ENCODE measurements around the gene ARHGEF25.
"Not testable (repeated sequence)": the region's sequence is repeated elsewhere in the genome, so short reads cannot be mapped to it uniquely, and the experiment has no call there.

Gene ARHGEF25

DNA sequence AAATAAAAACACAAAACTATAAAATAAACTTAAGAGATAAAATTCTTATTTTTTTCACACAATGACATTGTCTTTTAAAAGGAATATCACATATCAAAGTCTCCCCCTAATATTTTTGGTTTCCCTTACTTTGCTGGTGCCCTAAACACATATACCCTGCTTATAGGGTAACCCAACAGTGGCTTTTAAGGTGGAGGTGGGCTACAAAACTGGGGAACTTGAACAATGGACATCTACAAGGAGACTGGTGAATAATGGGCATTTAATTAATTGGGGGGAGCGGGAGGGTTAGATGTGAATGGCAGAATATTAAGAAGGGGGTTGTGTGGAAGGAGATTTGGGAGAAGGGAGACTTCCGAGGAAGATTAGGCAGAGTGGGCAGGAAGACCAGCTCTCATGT is 12.2 kb downstream of the ARHGEF25 start:
- no peak for DNase-seq

DNA sequence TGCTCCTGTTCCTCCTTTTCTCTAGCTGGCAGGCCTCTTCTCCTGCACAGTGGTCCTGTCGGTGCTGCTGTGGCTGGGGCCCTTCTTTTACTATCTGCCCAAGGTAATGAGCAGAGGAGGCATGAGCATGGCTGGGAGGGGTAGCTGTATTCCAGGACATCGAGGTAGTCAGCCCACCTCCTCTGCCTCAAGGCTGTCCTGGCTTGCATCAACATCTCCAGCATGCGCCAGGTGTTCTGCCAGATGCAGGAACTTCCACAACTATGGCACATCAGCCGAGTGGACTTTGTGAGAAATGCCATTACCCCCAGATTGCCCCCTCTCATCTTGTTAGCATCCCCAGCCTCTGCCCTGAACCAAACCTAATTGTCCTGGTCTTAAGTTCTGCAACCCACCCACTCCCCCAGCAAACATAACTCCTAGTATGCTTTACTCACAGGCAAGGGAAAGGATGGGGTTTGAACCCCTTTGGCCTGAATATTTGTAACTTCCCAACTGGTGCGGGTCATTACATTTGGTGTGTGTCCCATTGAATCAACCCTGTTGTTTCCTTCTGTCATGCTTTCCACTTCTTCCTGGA is 12.7 kb downstream of the ARHGEF25 start:
- no peak for DNase-seq

DNA sequence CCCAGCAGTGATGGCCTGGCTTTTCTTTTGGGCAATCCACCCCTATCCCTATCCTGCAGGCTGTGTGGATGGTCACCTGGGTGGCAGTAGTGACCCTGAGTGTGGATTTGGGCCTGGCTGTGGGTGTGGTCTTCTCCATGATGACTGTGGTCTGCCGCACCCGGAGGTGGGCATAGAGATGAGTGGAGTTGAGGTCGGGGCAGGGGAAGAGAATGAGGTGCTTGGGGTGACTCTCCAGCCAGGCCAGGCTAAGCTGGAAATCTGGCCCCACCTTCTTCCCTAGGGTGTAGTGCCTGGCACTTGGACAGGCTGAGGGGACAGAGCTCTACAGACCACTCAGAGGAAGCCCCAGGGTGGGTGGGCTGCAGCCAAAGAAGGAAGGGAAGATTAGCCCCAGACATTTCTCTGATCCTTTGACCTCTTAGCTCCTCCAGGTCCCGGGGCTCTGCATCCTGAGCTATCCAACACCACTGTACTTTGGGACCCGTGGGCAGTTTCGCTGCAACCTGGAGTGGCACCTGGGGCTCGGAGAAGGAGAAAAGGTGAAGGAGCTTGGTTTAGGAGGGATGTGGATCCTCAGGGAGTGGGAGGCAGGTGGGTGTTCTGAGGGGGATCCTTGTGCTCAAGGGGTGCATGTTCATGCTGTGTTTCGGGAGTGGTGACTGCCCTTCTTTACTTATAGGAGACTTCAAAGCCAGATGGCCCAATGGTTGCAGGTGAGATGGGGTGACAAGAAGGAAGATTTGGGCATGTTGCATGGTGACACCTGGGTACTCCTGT is 13.4 kb downstream of the ARHGEF25 start:
- DNase-seq = no peak

DNA sequence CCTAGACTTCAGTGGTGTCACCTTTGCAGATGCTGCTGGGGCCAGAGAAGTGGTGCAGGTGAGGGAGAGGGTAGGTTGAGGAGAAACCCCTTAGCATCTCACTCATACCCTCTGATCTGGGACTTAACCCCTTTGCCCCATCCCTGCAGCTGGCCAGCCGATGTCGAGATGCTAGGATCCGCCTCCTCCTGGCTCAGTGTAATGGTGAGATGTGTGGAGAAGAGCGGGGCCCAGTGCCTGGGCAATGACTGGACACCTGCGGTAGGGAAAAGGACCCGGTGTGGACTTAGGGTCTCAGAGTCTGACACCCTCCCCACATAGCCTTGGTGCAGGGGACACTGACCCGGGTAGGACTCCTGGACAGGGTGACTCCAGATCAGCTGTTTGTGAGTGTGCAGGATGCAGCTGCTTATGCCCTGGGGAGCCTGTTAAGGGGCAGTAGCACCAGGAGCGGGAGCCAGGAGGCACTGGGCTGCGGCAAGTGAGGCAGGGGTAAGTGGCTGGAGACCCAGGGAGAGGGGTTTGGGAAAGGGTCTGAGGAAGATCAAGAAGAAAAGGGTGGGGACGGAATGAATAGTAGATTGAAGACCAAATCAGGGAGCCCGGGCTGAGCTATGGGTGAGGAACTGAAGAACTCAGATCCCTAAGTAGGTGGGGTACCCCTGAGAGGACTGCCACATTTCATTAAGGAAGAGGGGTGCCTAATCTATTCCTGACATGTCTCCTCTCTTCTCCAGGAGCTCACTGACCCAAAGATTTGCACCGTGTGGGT is 14.2 kb downstream of the ARHGEF25 start:
- DNase-seq = no peak

- DNase-seq = no peak
Measured at GRCh38 chr12:57626111-57626920, 15.1 kb downstream of the ARHGEF25 start.

DNA sequence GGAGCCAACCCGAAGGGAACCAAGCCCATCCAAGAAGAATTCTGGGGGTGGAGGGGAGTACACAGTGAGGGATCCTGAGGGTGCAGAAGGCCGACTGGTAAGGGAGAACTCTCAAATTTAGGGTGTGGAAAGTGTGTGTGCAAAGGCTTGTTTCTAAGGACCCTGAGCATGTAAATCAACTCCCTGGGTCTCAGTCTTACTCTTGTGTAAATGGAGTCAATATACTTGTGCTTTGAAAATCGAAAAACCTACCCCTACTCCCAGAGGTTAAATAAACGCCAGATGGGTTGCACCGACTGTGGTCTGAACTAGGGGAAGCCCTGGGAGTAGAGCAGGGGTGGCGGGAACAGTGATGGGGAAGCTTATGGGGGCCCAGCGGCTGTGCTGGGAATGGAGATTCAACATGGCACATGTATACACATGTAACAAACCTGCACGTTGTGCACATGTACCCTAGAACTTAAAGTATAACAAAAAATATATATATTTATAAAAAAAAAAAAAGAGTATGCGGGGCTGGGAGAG is 15.7 kb downstream of the ARHGEF25 start:
- no peak for DNase-seq

GRCh38 chr12:57627501-57628279 is 16.5 kb downstream of the ARHGEF25 start:
- no peak for DNase-seq

DNA sequence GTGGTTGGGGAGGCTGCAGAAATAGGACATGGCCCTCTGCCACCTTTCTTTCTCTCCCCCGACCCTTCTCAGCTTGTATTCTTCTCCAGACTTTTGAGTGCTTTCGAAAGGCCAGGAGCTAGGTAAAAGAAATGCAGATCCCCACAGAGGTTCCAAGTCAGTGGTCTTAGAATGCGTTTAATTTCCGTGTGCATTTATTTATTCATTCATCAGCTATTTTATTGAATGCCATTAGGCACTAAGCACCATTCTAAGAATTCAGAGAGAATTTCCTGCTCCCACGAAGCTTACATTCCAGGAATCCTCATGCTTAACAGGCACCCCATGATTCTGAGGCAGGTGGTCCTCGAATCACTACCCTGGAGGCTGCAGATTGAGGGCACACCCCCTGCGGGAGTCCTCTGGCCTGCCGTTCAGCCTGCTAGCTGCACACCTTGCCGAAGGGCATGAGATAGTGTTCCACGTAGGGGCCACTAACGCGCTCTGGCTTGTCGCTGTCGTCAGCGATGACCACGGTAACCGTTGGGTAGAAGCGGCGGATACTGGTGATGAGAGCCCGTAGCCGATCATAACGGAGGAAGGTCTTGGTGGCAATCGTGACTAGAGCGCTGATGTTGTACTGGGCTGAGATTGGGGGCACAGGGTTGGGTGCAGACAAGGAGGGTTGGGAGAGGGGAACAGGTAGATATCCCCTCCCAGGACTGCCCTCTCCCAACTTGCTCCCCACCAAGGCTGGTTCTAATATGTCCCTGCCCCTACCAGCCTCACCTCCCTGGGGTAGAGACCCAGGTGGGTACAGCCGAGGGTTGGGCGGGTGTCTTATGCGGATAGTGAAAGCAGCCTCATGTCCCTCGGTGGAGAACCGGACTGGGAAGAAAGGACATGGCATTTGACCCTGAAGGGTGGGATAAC is 17.3 kb downstream of the ARHGEF25 start:
- DNase-seq = no peak

GRCh38 chr12:57629897-57630471 is 18.7 kb downstream of the ARHGEF25 start:
- DNase-seq = no peak

- no peak for DNase-seq
Measured at GRCh38 chr12:57630891-57631433, 19.7 kb downstream of the ARHGEF25 start.

- DNase-seq = no peak
Measured at GRCh38 chr12:57631566-57632072, 20.4 kb downstream of the ARHGEF25 start.

GRCh38 chr12:57632073-57632957 is 21.1 kb downstream of the ARHGEF25 start:
- DNase-seq = peak; percentile 18 to 27

DNA sequence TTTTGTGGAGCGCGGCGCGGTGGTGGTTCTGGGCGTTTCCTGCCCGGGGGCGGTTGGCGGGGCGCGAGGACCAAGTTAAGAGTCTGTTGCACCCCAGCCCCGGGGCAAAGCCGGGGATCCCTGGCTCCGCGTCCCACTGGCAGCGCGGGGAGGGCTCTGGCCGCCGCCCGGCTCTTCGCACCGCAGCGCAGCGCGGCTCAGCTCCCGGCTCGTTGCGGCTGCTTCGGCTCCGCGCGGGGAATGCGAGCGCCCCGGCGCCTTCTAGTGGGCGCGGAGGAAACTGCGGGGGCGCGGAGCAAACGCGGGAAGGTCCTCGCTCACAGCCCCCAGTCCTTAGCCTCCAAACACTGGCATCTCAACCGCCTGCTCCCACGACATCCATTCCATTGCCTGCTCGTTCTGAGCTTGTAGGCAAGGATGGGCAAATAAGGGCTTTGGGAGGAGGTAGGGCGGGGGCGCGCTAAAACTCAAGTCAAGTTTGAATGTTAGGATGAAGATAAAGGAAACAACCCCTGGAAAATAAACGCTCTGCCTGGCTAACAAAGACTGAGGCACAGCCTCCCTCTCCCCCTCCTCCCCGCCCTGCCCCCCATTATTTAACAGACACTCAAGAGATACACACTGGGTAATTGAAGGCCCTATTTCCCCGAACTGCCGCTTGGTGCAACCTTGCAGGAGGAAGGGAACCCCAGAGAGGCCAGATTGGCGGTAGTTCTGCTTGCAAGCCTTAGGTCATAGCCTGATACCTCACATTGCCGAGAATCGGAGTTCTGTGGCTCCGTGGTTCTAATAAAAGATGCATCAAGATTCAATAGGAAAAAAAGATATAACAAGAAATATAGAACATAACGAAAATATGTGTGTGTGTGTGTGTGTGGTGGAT is 22.0 kb downstream of the ARHGEF25 start, which contains the start of gene B4GALNT1:
TSS of gene B4GALNT1 (minus strand) at position 244 of the 883 bp plus-strand sequence. CDS start 1,069 bp downstream, outside the sequence.
- peak; percentile 72 to 78 for DNase-seq

DNA sequence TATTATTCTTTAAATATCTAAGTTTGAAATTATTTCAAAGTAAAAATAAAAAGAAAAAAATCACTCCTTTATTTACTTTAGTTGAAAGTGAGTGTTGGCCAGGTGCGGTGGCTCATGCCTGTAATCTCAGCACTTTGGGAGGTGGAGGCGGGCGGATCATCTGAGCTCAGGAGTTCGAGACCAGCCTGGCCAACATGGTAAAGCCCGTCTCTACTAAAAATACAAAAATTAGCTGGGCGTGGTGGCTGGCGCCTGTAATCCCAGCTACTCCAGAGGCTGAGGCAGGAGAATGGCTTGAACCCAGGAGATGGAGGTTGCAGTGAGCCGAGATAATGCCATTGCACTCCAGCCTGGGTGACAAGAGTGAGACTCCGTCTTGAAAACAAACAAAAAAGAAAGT is 25.5 kb downstream of the ARHGEF25 start:
- DNase-seq = not testable (repeated sequence)

DNA sequence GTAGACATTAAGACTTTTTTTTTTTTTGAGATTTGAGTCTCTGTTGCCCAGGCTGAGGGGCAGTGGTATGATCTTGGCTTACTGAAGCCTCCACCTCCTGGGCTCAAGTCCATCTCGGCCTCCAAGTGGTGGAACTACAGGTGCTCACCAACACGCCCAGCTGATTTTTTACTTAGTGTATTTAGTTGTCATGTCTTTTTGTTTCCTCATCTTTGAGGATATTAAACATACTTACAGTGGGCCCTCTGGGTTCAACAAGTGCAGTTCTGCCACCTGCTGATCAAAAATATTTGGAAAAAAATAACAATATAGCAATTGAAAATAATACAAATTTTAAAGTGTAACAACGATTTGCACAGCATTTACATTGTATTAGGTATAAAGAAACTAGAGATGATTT is 26.1 kb downstream of the ARHGEF25 start:
- DNase-seq = no peak

DNA sequence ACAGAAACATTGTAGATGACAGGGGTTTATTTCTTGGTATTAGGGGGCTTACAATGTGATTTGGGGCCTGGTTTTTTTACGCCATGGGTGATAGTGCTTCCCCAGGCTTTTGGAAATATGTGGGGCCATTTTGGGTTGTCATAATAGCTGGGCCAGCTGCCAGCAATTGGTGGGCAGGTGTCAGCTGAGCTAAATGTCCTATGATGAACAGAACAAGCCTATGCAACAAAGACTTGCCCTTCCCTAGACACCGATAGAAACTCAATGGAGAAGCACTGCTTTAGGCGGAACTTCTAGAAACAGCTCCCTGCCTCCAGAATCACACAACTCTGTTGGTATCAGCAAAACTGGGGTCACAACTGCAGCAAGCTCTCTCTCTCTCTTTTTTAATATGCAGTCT is 26.9 kb downstream of the ARHGEF25 start:
- no peak for DNase-seq
